Stimulated activated naive CD4-positive, alpha-beta T cell treated with Interleukin-2 at 50 U/mL for 16 hours (primary cell): ENCODE data around the gene TEX19.
"Not testable (repeated sequence)": the region's sequence is repeated elsewhere in the genome, so short reads cannot be mapped to it uniquely, and the experiment has no call there.

Source experiments
- DNase-seq: peaks from one replicate; lab custom pipeline; 2025; lab: John Stamatoyannopoulos, UW

The TEX19 gene

DNA sequence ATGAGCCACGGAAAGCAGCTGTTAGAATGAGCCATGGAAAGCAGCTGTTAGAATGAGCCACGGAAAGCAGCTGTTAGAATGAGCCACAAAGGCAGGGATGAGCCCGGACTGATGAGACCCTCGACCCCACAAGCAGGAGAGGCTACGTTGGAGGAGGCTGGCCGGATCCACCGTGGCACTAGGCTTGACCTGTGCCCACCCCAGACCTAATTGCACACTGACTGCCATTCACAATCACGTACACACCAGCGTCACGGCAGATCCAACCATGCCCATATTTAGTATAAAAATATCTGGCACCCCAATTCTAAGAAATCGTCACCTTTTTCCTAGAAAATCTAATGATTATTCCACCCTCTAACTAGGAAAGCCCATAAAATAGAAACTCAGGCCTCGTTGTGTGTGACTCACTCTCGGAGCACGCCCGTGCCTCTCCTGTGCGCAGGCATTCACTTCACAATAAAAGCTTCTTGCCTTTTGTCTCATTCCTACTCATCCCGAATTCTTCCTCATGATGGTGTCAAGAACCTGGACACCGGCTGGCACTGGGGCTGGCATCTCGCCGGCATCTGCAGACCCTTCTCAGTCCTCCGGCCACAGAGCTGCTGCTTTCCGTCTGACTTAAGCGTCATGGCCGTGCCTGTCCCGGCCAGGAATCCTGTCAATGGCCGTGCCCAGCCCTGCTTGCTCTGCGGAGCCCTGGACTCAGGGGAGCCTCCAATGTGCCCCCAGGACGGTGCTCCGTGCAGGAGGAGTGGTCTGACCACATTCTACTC, 20.0 kb upstream of the TEX19 start:
- DNase-seq = no peak

GRCh38 chr17:82339634-82340580, 19.1 kb upstream of the TEX19 start:
- DNase-seq = no peak

DNA sequence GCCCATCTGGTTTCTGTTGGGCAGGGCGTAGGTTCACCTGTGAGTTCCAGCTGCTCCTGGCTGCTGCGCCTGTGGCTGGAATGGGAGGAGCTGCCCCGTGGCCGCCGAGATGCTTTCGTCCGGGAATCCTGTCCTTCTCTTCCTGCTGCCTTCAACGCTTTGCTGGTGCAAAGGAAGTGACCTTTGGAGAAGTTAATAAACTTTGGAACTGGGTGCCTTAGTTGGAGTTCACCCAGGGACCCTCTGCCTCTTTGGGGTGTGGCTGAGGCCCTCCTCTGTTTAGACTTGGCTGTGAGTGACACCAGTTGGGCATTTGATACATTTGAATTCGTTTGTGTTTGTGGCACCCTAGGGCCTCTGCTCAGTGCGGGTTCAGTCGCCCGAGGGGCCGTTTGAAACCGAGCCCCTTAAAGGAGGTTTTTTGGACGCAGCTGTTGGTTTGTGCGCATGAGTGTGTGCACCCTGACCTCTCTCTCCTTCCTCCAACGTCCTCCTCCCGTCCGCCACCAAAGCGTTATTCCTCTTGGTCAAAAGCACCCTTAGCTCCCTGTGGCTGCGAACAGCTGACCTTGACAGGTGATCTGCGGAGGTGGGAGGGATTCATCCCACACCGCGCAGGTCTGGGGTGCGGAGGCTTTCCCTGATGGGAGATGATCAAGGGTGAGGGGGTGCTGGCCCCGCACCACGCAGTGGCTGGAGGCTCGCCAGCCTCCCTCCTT, 16.5 kb upstream of the TEX19 start:
- no peak for DNase-seq

DNA sequence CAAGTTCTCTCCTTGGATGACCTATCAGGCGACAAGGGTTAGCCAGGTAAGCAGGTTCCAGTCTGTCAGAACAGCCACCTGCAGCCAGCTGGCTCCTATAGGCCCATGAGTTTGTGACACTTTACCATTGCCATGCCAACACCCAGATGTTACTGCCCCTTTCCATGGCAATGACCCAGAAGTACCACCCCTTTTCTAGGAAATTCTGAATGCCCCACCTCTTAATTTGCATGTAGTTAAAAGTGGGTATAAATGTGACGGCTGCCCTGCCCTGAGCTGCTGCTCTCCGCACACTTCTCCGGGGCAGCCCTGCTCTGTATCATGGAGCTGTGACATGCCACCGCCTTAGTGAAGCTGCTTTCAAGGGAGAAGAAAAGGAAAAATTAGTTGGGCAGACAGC, 15.5 kb upstream of the TEX19 start:
- no peak for DNase-seq

DNA sequence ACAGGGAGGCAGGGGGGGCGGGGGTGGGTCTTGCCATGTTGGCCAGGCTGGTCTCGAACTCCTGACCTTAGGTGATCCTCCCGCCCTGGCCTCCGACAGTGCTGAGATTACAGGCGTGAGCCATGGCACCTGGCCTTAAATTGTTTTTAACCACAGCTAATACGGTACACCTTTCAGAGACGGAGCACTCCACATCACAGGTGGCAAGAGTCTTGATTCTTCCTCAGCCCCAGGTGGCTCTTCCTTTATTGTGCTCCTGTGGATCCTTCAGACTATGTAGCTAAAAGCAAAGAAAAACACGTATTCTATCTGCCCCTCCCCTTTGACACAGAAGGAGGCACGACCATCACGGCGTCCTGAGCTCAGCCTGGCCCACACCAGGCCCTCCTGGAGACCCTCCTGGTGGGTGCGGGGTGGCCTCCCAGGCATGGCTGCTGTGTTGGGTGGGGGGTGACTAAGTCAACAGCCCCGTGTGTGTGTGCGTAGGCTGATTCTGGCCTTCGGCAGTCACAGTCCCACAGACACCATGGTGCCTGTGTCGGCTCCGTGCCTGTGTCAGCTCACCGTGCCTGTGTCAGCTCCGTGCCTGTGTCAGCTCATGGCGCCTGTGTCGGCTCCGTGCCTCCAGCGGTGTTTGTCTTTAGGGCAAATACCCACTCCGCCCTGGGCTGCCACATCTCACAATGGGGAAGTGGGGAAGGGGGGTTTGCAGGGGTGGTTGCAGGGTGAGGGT, 14.7 kb upstream of the TEX19 start:
- DNase-seq = no peak

GRCh38 chr17:82345151-82345976, 13.7 kb upstream of the TEX19 start:
- DNase-seq = no peak

- no peak for DNase-seq
Observed at GRCh38 chr17:82346342-82347300, 12.4 kb upstream of the TEX19 start.

DNA sequence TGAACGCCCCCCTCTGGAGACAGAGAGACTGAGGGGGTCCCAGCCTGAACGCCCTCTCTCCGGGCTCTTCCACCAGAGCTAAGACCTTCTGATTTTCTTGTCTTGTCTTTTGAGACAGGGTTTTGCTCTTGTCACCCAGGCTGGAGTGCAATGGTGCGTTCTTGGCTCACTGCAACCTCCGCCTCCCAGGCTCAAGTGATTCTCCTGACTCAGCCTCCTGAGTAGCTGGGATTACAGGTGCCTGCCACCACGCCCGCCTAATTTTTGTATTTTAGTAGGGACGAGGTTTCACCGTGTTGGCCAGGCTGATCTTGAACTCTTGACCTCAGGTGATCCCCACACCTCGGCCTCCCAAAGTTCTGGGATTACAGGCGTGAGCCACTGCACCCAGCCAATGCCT, 11.1 kb upstream of the TEX19 start:
- DNase-seq = not testable (repeated sequence)

GRCh38 chr17:82348434-82348833, 10.6 kb upstream of the TEX19 start:
- no peak for DNase-seq

DNA sequence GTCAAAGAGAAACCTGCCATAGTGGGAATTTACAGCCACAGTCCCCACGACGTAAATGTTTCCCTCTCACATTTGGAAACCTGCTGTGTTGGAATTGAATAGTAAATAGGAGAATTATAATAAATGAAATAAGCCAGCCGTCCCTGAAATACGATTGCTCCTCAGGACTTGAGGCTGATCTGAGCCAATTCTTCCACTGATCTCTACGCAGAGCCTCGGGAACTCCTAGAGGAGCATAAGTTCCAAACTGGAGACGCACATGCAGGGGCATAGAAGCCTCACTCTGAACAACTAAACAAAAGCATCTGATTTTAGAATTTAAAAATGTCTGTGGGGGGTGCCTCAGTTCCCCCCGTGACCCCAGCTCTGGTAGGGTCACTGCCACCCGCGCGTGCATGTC, 10.2 kb upstream of the TEX19 start:
- DNase-seq = no peak

GRCh38 chr17:82349287-82349701, 9.8 kb upstream of the TEX19 start:
- no peak for DNase-seq

GRCh38 chr17:82350182-82351030, 8.6 kb upstream of the TEX19 start:
- DNase-seq = peak; percentile 20

- DNase-seq = no peak
Observed at GRCh38 chr17:82351254-82351712, 7.8 kb upstream of the TEX19 start.

GRCh38 chr17:82351713-82352488, 7.1 kb upstream of the TEX19 start:
- DNase-seq = peak; percentile 71

DNA sequence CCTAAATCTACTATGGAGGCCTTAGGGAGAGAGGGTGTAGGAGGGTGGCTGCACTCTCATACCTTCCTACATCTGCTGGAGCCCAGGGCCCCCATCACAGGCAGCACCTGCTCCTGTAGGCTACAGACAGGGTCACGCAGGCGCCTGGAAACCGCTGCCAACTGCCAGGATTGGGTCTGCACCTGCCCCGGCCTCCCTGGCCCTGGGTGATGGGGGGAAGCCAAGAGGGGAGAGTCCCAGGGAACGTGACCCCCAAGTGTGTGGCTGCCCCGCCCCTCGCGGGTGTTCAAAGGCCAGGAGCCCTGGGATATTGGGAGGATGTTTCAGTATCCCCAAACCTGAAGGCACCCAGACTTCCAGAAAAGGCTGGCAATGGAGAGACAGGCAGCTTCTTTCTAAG, 5.6 kb upstream of the TEX19 start:
- DNase-seq = no peak

DNA sequence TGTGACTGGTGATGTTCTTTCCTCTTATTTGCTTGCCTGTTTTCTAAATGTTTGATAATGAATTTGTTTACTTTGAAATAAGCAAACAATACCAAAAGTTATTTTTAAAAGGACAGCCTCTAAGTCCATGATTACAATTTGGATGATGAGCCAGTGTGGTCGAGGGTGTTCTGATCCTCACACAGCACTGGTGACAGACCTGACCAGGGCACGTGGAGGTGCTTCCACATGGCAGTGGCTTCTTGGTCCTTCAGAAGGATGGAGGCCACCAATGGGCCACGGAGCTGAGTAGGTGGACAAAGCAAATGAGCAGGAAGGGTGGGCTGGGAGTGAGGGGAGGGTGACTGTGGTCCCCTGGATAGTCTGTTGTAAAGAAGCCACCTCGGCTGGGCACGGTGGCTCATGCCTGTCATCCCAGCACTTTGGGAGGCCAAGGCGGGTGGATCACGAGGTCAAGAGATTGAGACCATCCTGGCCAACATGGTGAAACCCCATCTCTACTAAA, 4.2 kb upstream of the TEX19 start:
- no peak for DNase-seq

DNA sequence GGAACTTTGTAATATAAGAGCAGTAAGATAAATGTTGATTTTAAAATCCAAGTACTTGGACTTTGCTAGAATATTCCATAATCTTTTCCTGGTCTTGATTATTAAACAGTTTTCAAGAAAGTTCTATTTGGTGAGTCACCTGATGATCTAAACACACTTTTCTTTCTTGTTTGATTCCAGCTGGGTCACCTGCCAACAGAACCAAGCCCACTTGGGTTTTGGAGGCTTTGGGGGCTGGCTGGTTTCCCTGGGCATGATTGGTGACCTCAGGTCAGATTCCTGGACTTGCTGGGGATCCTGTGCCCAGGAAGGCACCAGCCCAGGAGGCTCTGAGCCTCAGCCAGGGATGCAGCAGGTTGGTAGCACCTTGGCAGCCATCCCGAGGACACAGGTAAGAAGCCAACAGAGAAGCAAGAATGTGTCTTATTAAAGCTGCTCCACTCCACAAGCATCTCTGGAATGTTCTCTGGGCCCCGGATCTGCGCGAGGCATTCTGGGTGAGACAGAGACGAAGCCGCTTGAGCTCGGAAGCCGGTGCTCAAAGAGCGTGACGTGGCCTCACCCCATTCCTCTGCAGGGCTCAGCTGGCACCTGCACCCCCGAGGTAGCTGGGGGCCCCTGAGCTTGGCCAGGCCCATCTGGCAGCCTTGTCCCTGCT, 3.1 kb upstream of the TEX19 start:
- no peak for DNase-seq
